ENCODE results near the gene COL23A1. TPM values are rescaled to one million over a fixed set of nuclear protein-coding genes. Genes with fewer than 3 reads are reported as not detected.

Gene COL23A1
- total and polyA plus RNA-seq, 2 of the 13 experiments (the other 11 are each of a cell fraction or from before 2014, with no cell fraction given): not detected

- no peak overlapping the region for H3K27ac ChIP-seq (ENCODE audit: extremely low read length, insufficient read depth, low read length)
Measured at GRCh38 chr5:178218827-178219226, 371.4 kb downstream of the COL23A1 start.

More at GRCh38 chr5:178218827-178219226, 371.4 kb downstream of the COL23A1 start:
- DNase-seq (ENCODE audit: low spot score) (no peak), ATAC-seq (no peak), FAIRE-seq (no peak)
- Histone ChIP-seq H3K4me2 (ENCODE audit: low read depth, low read length) (no peak overlapping the region), H3K27me3 (ENCODE audit: control insufficient read depth in 1 of 2, insufficient read depth in 2 of 2, low read length in 2 of 2) (no peaks in the 10 kb centered on the region), H3K9ac (ENCODE audit: insufficient read depth, low read depth, low read length) (no peak overlapping the region), H2AFZ (ENCODE audit: low read length) (no peak overlapping the region), H4K20me1 (ENCODE audit: insufficient read depth, low read length) (no peaks in the 10 kb centered on the region), H3K4me3 (replicated peaks in 1 of 3; ENCODE audit: insufficient read depth in 1 of 3, low read depth in 2 of 3, low read length in 3 of 3) (no peak overlapping the region), H3K79me2 (ENCODE audit: insufficient read depth, low read length) (no peaks in the 10 kb centered on the region), H3K4me1 (ENCODE audit: insufficient read depth, low read length) (peaks cover 4% of the 10 kb centered on the region), H3K36me3 (replicated peaks in 1 of 2; ENCODE audit: control insufficient read depth in 1 of 2, insufficient read depth in 2 of 2, low read length in 2 of 2) (peaks cover 6 to 39% of the 10 kb centered on the region in 2 experiments), H3K9me3 (ENCODE audit: low read length) (no peaks in the 10 kb centered on the region)
- intact Hi-C loops (cut with micrococcal nuclease; ENCODE audit: unreplicated experiment): no loop called here
- ChIA-PET CTCF (ENCODE audit: low intra/inter-chr PET ratio, low total read pairs) (no interaction called here), POLR2A (no interaction called here)
- TF ChIP-seq ZBTB20 (CRISPR knock-in tag; IDR thresholded peaks at IDR 0.05; ENCODE audit: borderline replicate concordance, low read depth): no peak
- TF ChIP-seq PRMT3 (CRISPR knock-in tag; IDR thresholded peaks at IDR 0.05; ENCODE audit: borderline replicate concordance, low read depth): no peak
- no peak for TF ChIP-seq ZNF10 (CRISPR knock-in tag; IDR thresholded peaks at IDR 0.05; ENCODE audit: borderline replicate concordance, low read depth)
- no peak for TF ChIP-seq SMAD3 (CRISPR knock-in tag; IDR thresholded peaks at IDR 0.05)
- TF ChIP-seq MNT (IDR thresholded peaks at IDR 0.05): no peak
- TF ChIP-seq HDAC1 (CRISPR knock-in tag; IDR thresholded peaks at IDR 0.05): no peak
- TF ChIP-seq E2F1 (CRISPR knock-in tag; IDR thresholded peaks at IDR 0.05): no peak
- no TSS peak for BruUV-seq (replicated peaks)
- in situ Hi-C loops (cut with HindIII; ENCODE audit: extremely low pct_ligation_motif_present, low pct_unique_long_range_greater_than_20kb): no loop called here
- 90% methylated on average over 3 of the region's 3 CpGs for WGBS (ENCODE audit: low lambda C conversion rate)
